G401 (cell line): ENCODE results near the gene RBM20. TPM values are rescaled to one million over a fixed set of nuclear protein-coding genes. Genes with fewer than 3 reads are reported as not detected.

ENCODE experiments used
- DNase-seq: peaks from one replicate; pipeline ENCODE4 v3.0.0-alpha.2; 2015; ENCODE audit warnings: low spot score
- in situ Hi-C: cut with HindIII; loops from 2 replicates; pipeline ENCODE4 v1.10.0; 2016; ENCODE audit warnings: low sequenced_read_pairs, mixed read lengths
- total RNA-seq: library from RNA; depleted of rRNA; stranded (reverse); fragments of >200 nt; shearing (Covaris generic); gene quantifications from 2 replicates; pipeline ENCODE4 v1.2.3, GENCODE V29; 2014

The RBM20 gene
- total RNA-seq, 1 experiment from 2014 or later: 2.7 TPM

DNA sequence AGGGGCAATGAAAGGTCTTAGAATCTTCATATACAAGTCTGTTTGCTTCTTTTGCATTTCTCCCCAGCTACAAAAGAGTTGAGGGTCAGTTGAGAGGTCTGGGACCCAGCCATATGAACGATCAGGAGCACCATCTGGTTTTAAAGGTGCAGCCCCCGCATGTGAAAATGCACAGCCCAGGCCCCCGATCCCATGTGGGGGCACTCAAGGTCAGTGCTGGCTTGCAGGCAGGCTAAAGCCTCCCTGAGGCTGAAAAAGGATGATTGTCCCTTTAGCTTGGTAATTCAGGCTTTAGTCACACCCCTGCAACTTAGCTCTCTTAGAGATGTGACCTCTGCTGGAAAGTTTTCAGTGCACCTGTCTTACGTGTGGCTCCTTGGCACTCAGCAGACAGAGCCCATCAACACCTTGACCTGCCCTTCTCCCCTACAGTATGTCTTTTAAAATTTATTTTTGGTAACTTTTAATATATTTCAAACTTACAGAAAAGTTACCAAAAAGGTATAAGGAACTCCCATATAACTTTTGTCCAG is 147.5 kb downstream of the RBM20 start:
- in situ Hi-C loops: no loop called here

GRCh38 chr10:110792476-110793125 is 148.5 kb downstream of the RBM20 start:
- no peak for DNase-seq

More for the DNA sequence above, 147.5 kb downstream of the RBM20 start:
- no peak for DNase-seq

DNA sequence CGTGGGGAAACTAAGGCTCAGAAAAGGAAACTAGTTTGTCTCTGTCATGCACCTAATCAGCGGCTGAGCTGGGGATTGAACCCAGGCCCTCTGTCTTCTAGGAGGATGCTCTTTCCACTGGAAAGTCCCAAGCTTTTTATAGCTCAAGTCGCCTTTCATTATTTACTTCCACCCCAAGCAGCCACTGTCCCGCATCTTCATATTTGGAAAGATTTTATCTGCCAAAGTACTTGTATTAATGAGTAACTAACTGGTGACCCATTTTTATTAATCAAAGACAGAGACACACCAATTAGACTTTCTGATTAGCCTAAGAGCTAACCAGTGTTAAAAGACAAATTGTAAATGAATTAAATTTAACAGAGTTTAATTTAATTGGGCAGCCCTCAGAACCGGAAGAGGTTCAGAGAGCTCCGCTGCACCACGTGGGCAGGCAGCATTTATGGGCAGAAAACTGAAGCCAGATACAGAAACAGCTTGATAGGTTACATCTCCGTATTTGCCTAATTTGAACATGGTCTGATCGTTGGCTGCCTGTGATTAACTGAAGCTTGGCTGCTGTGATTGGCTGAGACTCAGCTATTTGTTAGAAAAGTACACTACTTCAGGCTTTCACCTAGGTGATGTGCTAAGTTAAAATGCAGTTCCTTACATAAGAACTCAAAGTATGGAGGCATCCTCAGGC is 149.1 kb downstream of the RBM20 start:
- DNase-seq: no peak
- in situ Hi-C loops: no loop called here

More at GRCh38 chr10:110792476-110793125, 148.5 kb downstream of the RBM20 start:
- in situ Hi-C loops: no loop called here

DNA sequence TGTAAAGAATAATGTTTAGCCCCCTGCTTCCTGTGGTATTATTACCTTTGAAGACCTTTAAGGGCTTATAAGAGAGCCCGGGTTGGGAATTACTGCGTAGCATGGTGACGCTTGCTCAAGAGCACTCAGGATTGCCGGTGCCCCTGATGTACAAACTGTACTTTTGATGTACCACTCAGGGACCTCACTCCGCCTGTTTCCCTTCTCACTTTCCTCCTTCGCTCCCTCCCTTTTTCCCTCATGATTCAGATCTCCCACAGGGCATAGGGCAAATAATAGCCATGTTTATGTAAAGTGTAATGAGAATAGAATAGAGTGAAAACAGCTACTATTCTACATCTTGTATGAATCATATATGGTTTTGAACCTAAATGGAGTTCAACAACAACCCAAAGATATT is 149.8 kb downstream of the RBM20 start:
- DNase-seq: no peak
- in situ Hi-C loops: no loop called here

- in situ Hi-C loops: no loop called here
- peak; percentile 31 for DNase-seq
Measured at GRCh38 chr10:110794808-110795207, 150.7 kb downstream of the RBM20 start.

DNA sequence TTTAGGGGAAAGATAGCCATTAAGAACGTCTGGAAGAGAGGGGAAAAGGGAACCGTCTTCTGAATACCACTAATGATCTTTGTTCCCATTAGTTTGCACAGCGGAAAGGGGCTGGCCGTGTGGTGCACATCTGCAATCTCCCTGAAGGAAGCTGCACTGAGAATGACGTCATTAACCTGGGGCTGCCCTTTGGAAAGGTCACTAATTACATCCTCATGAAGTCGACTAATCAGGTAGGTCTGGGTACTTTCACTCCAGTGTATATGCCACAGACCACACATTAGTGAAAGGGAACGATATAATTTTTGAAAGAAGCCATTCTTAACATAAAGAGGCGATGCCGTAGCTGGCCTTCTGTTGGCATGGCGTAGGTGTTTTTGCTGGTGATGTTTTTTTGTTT is 153.3 kb downstream of the RBM20 start:
- DNase-seq: no peak
- in situ Hi-C loops: no loop called here

- DNase-seq: no peak
- in situ Hi-C loops: no loop called here
Measured at GRCh38 chr10:110798340-110798739, 154.2 kb downstream of the RBM20 start.

DNA sequence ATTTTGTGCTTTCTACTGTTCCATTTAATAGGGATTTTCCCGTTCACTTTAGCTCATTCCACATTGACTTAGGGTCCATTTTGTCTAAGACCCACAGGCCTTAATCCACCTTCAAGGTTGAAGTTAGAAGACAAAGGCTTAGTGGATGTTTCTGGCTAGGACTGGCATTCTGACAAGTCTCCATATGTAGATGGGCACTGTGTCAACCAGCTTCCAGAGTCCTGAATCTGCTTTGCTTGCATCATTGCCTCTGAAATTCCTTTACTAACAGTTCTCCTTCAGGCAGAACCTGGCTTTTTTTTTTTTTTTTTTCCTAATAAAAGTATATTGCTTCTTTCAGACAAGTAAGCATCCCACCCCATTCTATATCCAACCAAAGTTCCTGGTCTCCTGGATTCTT is 158.0 kb downstream of the RBM20 start:
- peak; percentile 70 for DNase-seq

GRCh38 chr10:110802551-110803238 is 158.6 kb downstream of the RBM20 start:
- in situ Hi-C loops: no loop called here

More for the DNA sequence above, 158.0 kb downstream of the RBM20 start:
- in situ Hi-C loops: no loop called here

GRCh38 chr10:110803239-110803749 is 159.2 kb downstream of the RBM20 start:
- DNase-seq: no peak
- in situ Hi-C loops: no loop called here

More at GRCh38 chr10:110802551-110803238, 158.6 kb downstream of the RBM20 start:
- peak; percentile 82 for DNase-seq

- in situ Hi-C loops: no loop called here
- peak; percentile 78 for DNase-seq
Measured at GRCh38 chr10:110803830-110804338, 159.7 kb downstream of the RBM20 start.

- in situ Hi-C loops: no loop called here
- DNase-seq: no peak
Measured at GRCh38 chr10:110804376-110804775, 160.2 kb downstream of the RBM20 start.

GRCh38 chr10:110805292-110805691 is 161.2 kb downstream of the RBM20 start:
- in situ Hi-C loops: no loop called here
- DNase-seq: no peak

GRCh38 chr10:110806335-110806734 is 162.2 kb downstream of the RBM20 start:
- DNase-seq: no peak
- in situ Hi-C loops: no loop called here

- in situ Hi-C loops: no loop called here
- no peak for DNase-seq
Measured at GRCh38 chr10:110808123-110808522, 164.0 kb downstream of the RBM20 start.

GRCh38 chr10:110808615-110809014 is 164.5 kb downstream of the RBM20 start:
- in situ Hi-C loops: no loop called here
- DNase-seq: no peak

- no peak for DNase-seq
- in situ Hi-C loops: no loop called here
Measured at GRCh38 chr10:110810625-110811024, 166.5 kb downstream of the RBM20 start.

GRCh38 chr10:110811791-110812581 is 167.8 kb downstream of the RBM20 start:
- no peak for DNase-seq
- in situ Hi-C loops: no loop called here

- DNase-seq: no peak
- in situ Hi-C loops: no loop called here
Measured at GRCh38 chr10:110812583-110812982, 168.4 kb downstream of the RBM20 start.
